Neural cell (in vitro differentiated cells): ENCODE data around the gene OR5AR1.

ENCODE experiments used
- CTCF ChIP-seq: fragments of 450-650 bp; IDR thresholded peaks from 2 replicates; pipeline ENCODE4 v1.5.1; 2014; ENCODE audit warnings: antibody characterized with exemption, mild to moderate bottlenecking, moderate library complexity; ENCODE audit not compliant: poor library complexity, severe bottlenecking
- EP300 ChIP-seq: fragments of 450-650 bp; conservative IDR thresholded peaks from 2 replicates; pipeline ENCODE4 v1.6.1; 2014; ENCODE audit warnings: antibody characterized with exemption, mild to moderate bottlenecking, moderate library complexity; ENCODE audit not compliant: poor library complexity, severe bottlenecking
- POLR2AphosphoS5 ChIP-seq: IDR thresholded peaks from 2 replicates; pipeline ENCODE4 v1.6.1; 2012
- RAD21 ChIP-seq: fragments of 450-650 bp; conservative IDR thresholded peaks from 2 replicates; pipeline ENCODE4 v1.6.1; 2014; ENCODE audit warnings: antibody characterized with exemption, mild to moderate bottlenecking, moderate library complexity
- REST ChIP-seq: IDR thresholded peaks from 2 replicates; pipeline ENCODE4 v1.6.1; 2012; ENCODE audit warnings: borderline replicate concordance

GRCh38 chr11:56700242-56700913 is 36.9 kb downstream of the OR5AR1 start:
- no peak for TF ChIP-seq RAD21
- TF ChIP-seq CTCF, result no peak
- no peak for TF ChIP-seq REST
- TF ChIP-seq POLR2AphosphoS5, result no peak
- no peak for TF ChIP-seq EP300
